Measurements from ENCODE around the gene EDNRA.

DNA sequence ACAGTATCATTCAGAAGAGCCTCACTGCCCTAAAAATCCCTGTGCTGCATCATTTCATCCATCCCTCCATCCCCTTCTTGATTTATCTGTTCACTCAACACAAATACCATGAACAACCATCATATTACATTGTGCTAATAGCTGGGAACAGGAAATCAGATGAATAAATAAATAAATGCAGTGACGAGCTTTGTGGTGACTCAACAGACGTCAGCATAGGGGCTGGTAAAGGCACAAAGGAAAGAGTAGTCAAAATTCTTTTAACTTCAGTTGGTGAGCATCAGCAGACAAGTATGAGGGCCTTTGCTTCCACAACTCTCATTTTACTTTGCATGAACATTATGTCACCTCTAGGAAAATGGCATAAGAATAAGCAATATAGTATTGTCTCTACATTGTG, 65.5 kb downstream of the EDNRA start:
- TF ChIP-seq, protein P1, sequence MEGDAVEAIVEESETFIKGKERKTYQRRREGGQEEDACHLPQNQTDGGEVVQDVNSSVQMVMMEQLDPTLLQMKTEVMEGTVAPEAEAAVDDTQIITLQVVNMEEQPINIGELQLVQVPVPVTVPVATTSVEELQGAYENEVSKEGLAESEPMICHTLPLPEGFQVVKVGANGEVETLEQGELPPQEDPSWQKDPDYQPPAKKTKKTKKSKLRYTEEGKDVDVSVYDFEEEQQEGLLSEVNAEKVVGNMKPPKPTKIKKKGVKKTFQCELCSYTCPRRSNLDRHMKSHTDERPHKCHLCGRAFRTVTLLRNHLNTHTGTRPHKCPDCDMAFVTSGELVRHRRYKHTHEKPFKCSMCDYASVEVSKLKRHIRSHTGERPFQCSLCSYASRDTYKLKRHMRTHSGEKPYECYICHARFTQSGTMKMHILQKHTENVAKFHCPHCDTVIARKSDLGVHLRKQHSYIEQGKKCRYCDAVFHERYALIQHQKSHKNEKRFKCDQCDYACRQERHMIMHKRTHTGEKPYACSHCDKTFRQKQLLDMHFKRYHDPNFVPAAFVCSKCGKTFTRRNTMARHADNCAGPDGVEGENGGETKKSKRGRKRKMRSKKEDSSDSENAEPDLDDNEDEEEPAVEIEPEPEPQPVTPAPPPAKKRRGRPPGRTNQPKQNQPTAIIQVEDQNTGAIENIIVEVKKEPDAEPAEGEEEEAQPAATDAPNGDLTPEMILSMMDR (conservative IDR thresholded peaks at IDR 0.05; ENCODE audit: low read depth, low read length) = no peak
- TF ChIP-seq POLR2A (IDR thresholded peaks at IDR 0.05; ENCODE audit: low read depth, low read length) (no peak; the same call in none of the 2 replicates), RAD21 (IDR thresholded peaks at IDR 0.05; ENCODE audit: low read length) (no peak), MXI1 (IDR thresholded peaks at IDR 0.05; ENCODE audit: borderline replicate concordance, low read depth, low read length) (no peak)

All from IMR-90 (cell line).